ENCODE results near the gene IQCE.

Gene IQCE

GRCh38 chr7:2558629-2559282 lies at the start of gene IQCE:
IQCE (plus strand) TSS chr7:2558979; CDS start chr7:2559182, 203 bp downstream.
- TF ChIP-seq TSHZ2 (CRISPR knock-in tag; IDR thresholded peaks at IDR 0.05) (peak; percentile 21; the same call in 1 of the 2 replicates), PATZ1 (CRISPR knock-in tag; IDR thresholded peaks at IDR 0.05; ENCODE audit: borderline replicate concordance) (peak; percentile 37; the same call in 1 of the 2 replicates), PPARA (CRISPR knock-in tag; IDR thresholded peaks at IDR 0.05; ENCODE audit: borderline replicate concordance) (no peak), ZFP3 (CRISPR knock-in tag; IDR thresholded peaks at IDR 0.05) (no peak)
- peak; percentile 47 for ATAC-seq

GRCh38 chr7:2509298-2509906 lies 49.4 kb upstream of the IQCE start:
- TF ChIP-seq ZFP30 (CRISPR knock-in tag; IDR thresholded peaks at IDR 0.05) (no peak), ZFP3 (CRISPR knock-in tag; IDR thresholded peaks at IDR 0.05) (no peak), GLIS3 (CRISPR knock-in tag; IDR thresholded peaks at IDR 0.05) (no peak), ZNF8 (CRISPR knock-in tag; IDR thresholded peaks at IDR 0.05) (no peak), POU6F1 (CRISPR knock-in tag; IDR thresholded peaks at IDR 0.05; ENCODE audit: borderline replicate concordance, low read depth) (no peak), SNAI2 (CRISPR knock-in tag; IDR thresholded peaks at IDR 0.05) (no peak), CSDC2 (CRISPR knock-in tag; IDR thresholded peaks at IDR 0.05) (no peak), TCF4 (CRISPR knock-in tag; IDR thresholded peaks at IDR 0.05; ENCODE audit: borderline replicate concordance) (no peak), CREB5 (CRISPR knock-in tag; IDR thresholded peaks at IDR 0.05; ENCODE audit: low read depth) (no peak), OSR1 (CRISPR knock-in tag; IDR thresholded peaks at IDR 0.05) (no peak), ESRRG (CRISPR knock-in tag; IDR thresholded peaks at IDR 0.05) (no peak), TSHZ2 (CRISPR knock-in tag; IDR thresholded peaks at IDR 0.05) (no peak), ARNTL (CRISPR knock-in tag; IDR thresholded peaks at IDR 0.05; ENCODE audit: borderline replicate concordance, low read depth) (no peak), TOX (CRISPR knock-in tag; IDR thresholded peaks at IDR 0.05; ENCODE audit: borderline replicate concordance) (no peak), BACH2 (CRISPR knock-in tag; IDR thresholded peaks at IDR 0.05; ENCODE audit: borderline replicate concordance) (no peak), PATZ1 (CRISPR knock-in tag; IDR thresholded peaks at IDR 0.05; ENCODE audit: borderline replicate concordance) (no peak), ZNF70 (CRISPR knock-in tag; IDR thresholded peaks at IDR 0.05) (no peak), ZNF565 (CRISPR knock-in tag; conservative IDR thresholded peaks at IDR 0.05; ENCODE audit: low read depth) (no peak)
- no peak for ATAC-seq
